Memory B cell (primary cell): ENCODE data around the gene BOC.

ENCODE experiments used
- ATAC-seq: fragments of 150-1000 bp; cut with Tn5 transposase; 2 replicates; pipeline ENCODE4 v1.10.0; 2021; ENCODE audit warnings: low read depth, mild to moderate bottlenecking, moderate library complexity
- DNase-seq, 2 donors: peaks; one replicate each; pipeline ENCODE4 v3.0.0; 2022; ENCODE audit warnings: low spot score in 2 of 2
- H3K27ac Mint-ChIP-seq: one replicate; pipeline ENCODE4 v1.8.0; 2022; ENCODE audit warnings: mild to moderate bottlenecking, moderate library complexity, mixed read lengths
- H3K27me3 Mint-ChIP-seq: one replicate; pipeline ENCODE4 v1.8.0; 2022; ENCODE audit warnings: mixed read lengths
- H3K36me3 Mint-ChIP-seq: one replicate; pipeline ENCODE4 v1.8.0; 2022; ENCODE audit warnings: mild to moderate bottlenecking, mixed read lengths
- H3K4me1 Mint-ChIP-seq: one replicate; pipeline ENCODE4 v1.8.0; 2022; ENCODE audit warnings: mixed read lengths
- H3K4me3 Mint-ChIP-seq: one replicate; pipeline ENCODE4 v1.8.0; 2022; ENCODE audit warnings: mild to moderate bottlenecking, moderate library complexity, mixed read lengths
- H3K9me3 Mint-ChIP-seq: one replicate; pipeline ENCODE4 v1.8.0; 2022; ENCODE audit warnings: mixed read lengths

BOC gene

DNA sequence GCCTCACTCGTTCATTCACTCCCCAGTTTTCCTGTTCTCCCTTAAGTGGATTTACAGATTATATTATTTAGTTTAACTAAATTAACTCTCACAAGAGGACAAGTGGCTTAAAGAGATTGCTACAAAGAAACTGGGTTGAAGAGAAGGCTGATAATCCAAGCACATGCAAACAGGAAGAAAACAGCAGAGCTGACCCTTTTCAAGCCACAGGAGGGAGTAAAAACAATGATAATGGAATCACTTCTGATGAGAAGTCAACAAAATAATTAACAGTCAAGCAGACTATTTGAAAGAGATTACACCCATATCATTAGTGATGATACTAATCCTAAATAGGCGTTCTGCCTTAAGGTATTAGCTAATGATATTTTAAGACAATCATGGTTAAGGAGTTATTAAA, 31.7 kb downstream of the BOC start:
- Mint-ChIP-seq H3K4me3 (no peak overlapping the region), H3K36me3 (no peaks in the 10 kb centered on the region), H3K27ac (no peak overlapping the region), H3K4me1 (no peaks in the 10 kb centered on the region), H3K27me3 (peaks cover 19% of the 10 kb centered on the region), H3K9me3 (no peaks in the 10 kb centered on the region)
- no peak for ATAC-seq
- no peak for DNase-seq

DNA sequence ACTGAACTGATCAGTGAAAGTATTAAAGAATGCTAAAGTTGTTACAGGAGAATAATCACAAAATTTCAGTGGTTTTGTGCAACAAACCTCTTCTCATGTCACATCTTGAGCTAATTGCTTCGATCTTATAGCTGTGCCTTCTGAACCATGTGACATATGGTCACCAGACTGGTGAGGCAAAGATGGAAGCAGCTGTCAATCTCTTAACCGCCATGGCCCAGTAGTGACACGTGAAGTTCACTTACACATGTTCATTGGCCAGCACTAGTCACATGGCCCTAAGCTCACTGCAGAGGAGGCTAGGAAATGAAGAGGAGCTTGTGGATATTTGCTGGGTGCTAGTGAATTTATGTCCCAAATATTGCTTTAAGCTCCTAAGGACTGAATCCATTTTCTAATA, 32.5 kb downstream of the BOC start:
- no peaks in the 10 kb centered on the region for H3K4me1 Mint-ChIP-seq
- no peak for DNase-seq
- H3K9me3 Mint-ChIP-seq = no peaks in the 10 kb centered on the region
- no peak overlapping the region for H3K27ac Mint-ChIP-seq
- H3K4me3 Mint-ChIP-seq = no peak overlapping the region
- no peak for ATAC-seq
- peaks cover 19% of the 10 kb centered on the region for H3K27me3 Mint-ChIP-seq
- H3K36me3 Mint-ChIP-seq = no peaks in the 10 kb centered on the region

DNA sequence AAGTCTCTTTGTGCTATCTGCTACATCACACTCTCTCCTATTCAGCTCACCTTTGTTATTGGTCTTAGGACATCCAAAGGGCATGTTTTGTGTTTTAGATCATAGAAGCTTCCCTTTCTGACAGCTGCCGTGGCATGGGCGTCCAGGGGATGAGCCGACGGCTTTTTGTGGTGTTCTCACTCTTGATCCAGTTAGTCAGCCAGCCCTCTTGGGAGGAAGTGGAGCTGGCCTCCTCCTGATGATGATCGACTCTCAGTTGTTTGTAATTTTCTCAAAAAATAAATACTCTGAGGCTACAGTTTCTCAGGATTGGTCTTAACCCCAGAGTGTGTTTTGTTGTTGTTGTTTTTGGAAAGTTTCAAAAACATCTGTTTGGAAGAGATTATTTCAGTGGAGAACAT, 34.4 kb downstream of the BOC start:
- H3K9me3 Mint-ChIP-seq = no peaks in the 10 kb centered on the region
- DNase-seq (no peak), ATAC-seq (no peak)
- no peak overlapping the region for H3K27ac Mint-ChIP-seq
- no peaks in the 10 kb centered on the region for H3K36me3 Mint-ChIP-seq
- H3K4me1 Mint-ChIP-seq = no peaks in the 10 kb centered on the region
- H3K27me3 Mint-ChIP-seq = peaks cover 20% of the 10 kb centered on the region
- H3K4me3 Mint-ChIP-seq = no peak overlapping the region

DNA sequence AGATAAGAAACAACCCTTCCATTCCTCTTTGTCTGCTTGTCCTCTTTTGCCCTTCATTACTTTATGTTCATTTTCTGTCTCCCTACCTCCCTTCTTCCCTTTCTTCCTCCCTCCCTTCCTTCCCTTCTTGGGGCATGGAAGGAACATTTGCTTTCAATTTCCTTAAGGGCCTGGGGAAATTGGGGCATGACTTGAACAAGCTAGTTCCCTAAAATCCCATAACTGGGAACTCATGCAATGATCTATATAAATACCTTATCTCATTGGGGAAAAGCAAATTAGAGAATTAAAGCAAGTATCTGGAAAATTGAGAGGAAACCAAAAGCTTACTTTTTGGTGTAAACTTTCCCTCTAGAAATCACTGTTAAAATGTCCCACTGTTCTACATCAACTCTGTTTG, 35.7 kb downstream of the BOC start:
- ATAC-seq (no peak), DNase-seq (no peak)
- Mint-ChIP-seq H3K27ac (no peak overlapping the region), H3K4me3 (no peak overlapping the region), H3K4me1 (no peaks in the 10 kb centered on the region), H3K9me3 (no peaks in the 10 kb centered on the region), H3K27me3 (peaks cover 14% of the 10 kb centered on the region), H3K36me3 (no peaks in the 10 kb centered on the region)

DNA sequence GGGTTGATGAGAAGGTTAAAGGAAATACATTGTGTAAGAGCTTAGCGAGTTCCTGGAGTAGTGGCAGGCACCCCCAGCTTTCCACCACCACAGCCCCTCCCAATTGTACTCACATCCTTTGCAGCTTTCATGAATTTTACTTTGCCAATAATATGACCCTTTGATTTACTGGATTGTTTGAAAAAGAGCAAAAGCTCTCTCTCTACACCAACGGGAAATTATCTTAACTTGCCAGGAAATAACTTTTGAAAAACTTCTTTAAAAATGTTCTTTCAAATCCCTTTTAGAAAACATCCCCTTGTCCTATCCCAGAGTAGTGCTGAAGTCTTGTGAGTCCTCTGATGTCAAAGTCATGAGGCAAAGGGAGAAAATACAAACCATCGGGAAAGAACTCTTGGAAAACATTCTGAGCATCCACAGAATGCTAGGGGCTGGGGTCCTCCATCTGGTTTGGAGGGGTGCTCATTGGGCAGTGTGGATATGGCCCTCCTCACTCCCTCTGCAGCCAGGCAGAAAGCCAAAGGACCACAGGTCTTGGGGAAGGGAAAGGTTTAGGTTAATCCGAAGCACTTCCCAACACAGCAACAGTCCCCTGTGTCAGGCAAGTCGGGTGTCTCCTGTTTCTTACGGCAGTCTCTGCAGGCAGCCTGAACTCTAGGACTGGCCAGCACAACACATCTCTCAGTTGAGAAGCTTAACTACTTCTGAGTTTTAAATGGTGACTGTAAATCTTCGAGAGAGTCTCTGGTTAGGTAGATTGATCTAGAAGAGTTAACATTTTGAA, 36.5 kb downstream of the BOC start:
- no peak overlapping the region for H3K4me3 Mint-ChIP-seq
- no peaks in the 10 kb centered on the region for H3K36me3 Mint-ChIP-seq
- peaks cover 14% of the 10 kb centered on the region for H3K27me3 Mint-ChIP-seq
- ATAC-seq = no peak
- H3K27ac Mint-ChIP-seq = no peak overlapping the region
- H3K9me3 Mint-ChIP-seq = no peaks in the 10 kb centered on the region
- DNase-seq = no peak
- H3K4me1 Mint-ChIP-seq = no peaks in the 10 kb centered on the region

DNA sequence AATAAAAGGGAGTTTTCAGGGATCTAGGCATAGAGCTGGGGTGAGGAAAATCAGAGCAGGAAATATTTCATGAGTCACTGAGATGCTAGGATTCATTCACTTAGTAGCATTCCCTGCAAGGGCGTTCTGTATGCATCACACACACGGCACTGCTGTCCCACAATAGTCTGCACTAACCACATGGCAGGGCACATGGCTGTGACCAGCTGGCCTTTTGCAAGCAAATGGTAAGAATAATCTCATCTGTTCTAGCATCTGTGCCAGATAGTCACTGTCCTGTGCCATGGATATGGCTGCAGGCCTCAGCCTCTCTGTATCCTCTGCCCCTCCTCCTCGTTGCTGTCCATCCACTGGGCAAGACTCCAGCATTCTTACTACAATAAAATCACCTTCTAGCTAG, 37.8 kb downstream of the BOC start:
- no peak for DNase-seq
- ATAC-seq = no peak
- H3K27me3 Mint-ChIP-seq = peaks cover 14% of the 10 kb centered on the region
- H3K4me1 Mint-ChIP-seq = peaks cover 2% of the 10 kb centered on the region
- no peak overlapping the region for H3K4me3 Mint-ChIP-seq
- H3K9me3 Mint-ChIP-seq = no peaks in the 10 kb centered on the region
- H3K36me3 Mint-ChIP-seq = no peaks in the 10 kb centered on the region
- no peak overlapping the region for H3K27ac Mint-ChIP-seq

DNA sequence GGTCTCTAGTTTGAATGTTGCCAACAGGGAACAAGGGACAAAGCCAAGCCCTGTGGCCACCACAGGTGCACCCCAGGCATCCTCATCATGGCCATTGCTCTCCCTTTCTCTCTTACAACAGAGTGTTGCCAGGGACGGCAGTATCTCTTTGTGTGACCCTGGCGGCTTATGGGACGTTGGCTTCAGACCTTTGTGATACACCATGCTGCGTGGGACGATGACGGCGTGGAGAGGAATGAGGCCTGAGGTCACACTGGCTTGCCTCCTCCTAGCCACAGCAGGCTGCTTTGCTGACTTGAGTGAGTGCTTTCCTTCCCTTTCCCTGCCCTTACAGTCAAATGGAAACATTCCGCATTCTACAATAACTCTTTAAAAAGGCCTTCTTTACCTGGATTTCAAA, 38.2 kb downstream of the BOC start:
- no peak overlapping the region for H3K27ac Mint-ChIP-seq
- DNase-seq (no peak), ATAC-seq (no peak)
- H3K9me3 Mint-ChIP-seq = no peaks in the 10 kb centered on the region
- peaks cover 2% of the 10 kb centered on the region for H3K4me1 Mint-ChIP-seq
- peaks cover 14% of the 10 kb centered on the region for H3K27me3 Mint-ChIP-seq
- H3K4me3 Mint-ChIP-seq = no peak overlapping the region
- H3K36me3 Mint-ChIP-seq = no peaks in the 10 kb centered on the region

- Mint-ChIP-seq H3K27me3 (peaks cover 10% of the 10 kb centered on the region), H3K4me3 (no peak overlapping the region), H3K4me1 (peaks cover 6% of the 10 kb centered on the region), H3K9me3 (no peaks in the 10 kb centered on the region), H3K36me3 (no peaks in the 10 kb centered on the region), H3K27ac (no peak overlapping the region)
- DNase-seq (no peak), ATAC-seq (no peak)
These were observed 39.2 kb downstream of the BOC start for GRCh38 chr3:113250566-113250965.

DNA sequence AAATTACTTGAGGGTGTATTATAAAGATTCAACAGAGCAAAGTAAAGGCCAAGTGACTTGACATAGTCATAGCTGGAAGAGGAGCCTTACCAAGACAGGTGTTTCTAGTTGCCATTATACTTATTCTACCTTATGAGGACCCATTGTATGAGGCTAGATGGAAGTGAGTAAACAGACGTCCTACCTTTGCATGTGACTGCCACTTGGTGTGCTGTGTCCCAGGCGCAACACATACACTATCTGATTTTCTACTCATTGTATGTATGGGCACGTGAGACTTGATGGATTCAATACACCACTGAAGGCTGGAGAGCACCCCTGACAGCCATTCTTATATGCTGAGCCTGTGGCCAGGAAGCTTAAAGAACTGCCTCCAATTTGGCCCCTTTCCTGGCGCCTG, 40.5 kb downstream of the BOC start:
- Mint-ChIP-seq H3K27ac (no peak overlapping the region), H3K36me3 (no peaks in the 10 kb centered on the region), H3K27me3 (peaks cover 6% of the 10 kb centered on the region), H3K9me3 (no peaks in the 10 kb centered on the region), H3K4me1 (peaks cover 6% of the 10 kb centered on the region), H3K4me3 (no peak overlapping the region)
- ATAC-seq (no peak), DNase-seq (no peak)

DNA sequence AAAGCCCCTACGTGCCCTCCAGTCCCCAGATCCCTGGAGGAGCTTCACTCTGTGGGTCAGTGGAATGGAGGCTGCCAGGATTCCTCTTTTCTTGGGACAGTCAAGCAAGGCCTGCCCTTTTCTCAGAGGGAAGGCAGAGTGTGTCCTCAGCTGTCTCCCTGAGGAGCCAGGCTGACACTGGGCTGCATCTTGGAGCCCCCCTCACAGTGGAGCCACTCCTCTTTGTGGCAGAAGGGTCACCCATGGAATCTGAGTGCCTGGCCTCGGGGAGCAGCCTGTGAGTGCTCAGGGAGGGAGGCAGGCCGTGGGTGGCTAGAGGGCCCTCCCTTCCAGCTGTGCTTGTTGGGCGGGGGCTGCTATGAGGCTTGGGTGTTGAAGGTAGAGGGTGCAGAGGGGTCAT, 41.2 kb downstream of the BOC start:
- H3K36me3 Mint-ChIP-seq = no peaks in the 10 kb centered on the region
- no peak overlapping the region for H3K4me3 Mint-ChIP-seq
- DNase-seq (no peak), ATAC-seq (no peak)
- no peaks in the 10 kb centered on the region for H3K9me3 Mint-ChIP-seq
- H3K4me1 Mint-ChIP-seq = peaks cover 6% of the 10 kb centered on the region
- no peak overlapping the region for H3K27ac Mint-ChIP-seq
- peaks cover 4% of the 10 kb centered on the region for H3K27me3 Mint-ChIP-seq

DNA sequence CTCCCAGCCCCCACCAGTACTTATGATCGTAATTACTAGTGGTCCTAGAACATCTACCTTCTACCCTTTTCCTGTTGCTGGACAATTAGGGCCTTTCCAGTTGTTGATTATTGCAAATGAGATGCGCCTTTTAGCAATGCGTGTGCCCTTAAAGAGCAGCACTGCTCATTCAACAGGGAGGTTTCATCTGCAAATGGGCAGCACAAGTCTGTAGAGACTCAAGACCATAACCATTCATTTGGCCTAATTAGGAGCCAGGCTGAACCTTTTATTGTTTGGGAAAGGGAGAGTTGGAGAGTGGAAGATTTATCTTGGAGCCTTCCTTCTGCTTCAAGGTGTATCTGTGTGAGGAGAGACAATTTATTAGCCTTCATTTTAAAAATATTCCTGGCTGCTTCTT, 42.3 kb downstream of the BOC start:
- ATAC-seq = no peak
- Mint-ChIP-seq H3K27me3 (peaks cover 4% of the 10 kb centered on the region), H3K9me3 (no peaks in the 10 kb centered on the region), H3K4me1 (peaks cover 6% of the 10 kb centered on the region), H3K27ac (no peak overlapping the region), H3K36me3 (no peaks in the 10 kb centered on the region), H3K4me3 (no peak overlapping the region)
- no peak for DNase-seq

- Mint-ChIP-seq H3K36me3 (no peaks in the 10 kb centered on the region), H3K4me1 (peaks cover 6% of the 10 kb centered on the region), H3K9me3 (no peaks in the 10 kb centered on the region), H3K4me3 (no peak overlapping the region), H3K27me3 (peaks cover 2% of the 10 kb centered on the region), H3K27ac (no peak overlapping the region)
- no peak for ATAC-seq
- no peak for DNase-seq
These were observed 43.0 kb downstream of the BOC start for GRCh38 chr3:113254171-113254947.

DNA sequence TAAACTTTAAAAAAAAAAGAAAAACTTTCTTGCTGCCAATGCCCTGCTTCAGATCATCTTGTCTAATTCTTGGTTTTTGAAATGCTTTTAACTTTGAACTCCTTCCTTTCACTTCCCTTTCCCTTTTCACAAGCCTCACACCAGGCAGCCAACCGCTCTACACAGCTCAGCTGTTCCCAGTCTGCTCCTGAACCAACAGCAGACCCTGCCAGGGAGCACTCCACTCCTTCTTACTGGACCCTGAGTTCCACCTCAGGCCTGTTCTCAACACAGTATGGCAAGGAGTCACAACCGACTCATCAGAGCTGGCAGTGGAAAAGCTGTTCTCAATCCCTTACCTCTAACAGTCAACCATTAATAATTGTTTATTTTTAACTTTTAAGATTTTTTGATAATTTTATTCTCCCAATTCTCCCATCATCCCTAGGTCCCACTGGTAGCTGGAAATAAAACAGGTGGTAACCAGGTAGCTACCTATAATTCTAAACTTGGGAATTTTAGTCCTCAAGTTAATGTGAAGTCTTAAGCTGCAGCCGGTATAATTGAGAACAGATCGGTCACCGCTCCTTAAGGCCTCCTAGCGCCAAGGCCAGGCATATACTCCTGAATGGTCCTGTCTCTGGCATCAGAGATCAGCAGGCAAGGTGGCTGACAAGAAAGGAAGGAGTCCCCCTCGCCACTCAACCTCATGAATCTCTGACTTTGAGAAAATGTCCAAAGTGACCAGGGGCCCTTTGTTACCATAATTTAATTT, 43.9 kb downstream of the BOC start:
- DNase-seq (no peak), ATAC-seq (peak; percentile 49)
- H3K4me3 Mint-ChIP-seq = no peak overlapping the region
- no peak overlapping the region for H3K27ac Mint-ChIP-seq
- H3K36me3 Mint-ChIP-seq = no peaks in the 10 kb centered on the region
- H3K9me3 Mint-ChIP-seq = no peaks in the 10 kb centered on the region
- peaks cover 6% of the 10 kb centered on the region for H3K4me1 Mint-ChIP-seq
- no peaks in the 10 kb centered on the region for H3K27me3 Mint-ChIP-seq

- DNase-seq (no peak), ATAC-seq (no peak)
- Mint-ChIP-seq H3K27me3 (peaks cover under 1% of the 10 kb centered on the region), H3K9me3 (no peaks in the 10 kb centered on the region), H3K27ac (no peak overlapping the region), H3K36me3 (peaks cover under 1% of the 10 kb centered on the region), H3K4me3 (no peak overlapping the region), H3K4me1 (peaks cover 6% of the 10 kb centered on the region)
These were observed 44.7 kb downstream of the BOC start for GRCh38 chr3:113255854-113256615.
